Liver (tissue), 9 donors: ENCODE results near the gene LYRM1. TPM values are rescaled to one million over a fixed set of nuclear protein-coding genes. Genes with fewer than 3 reads are reported as not detected.

Experiments
- DNase-seq: peaks from one replicate; pipeline ENCODE4 v3.0.0-alpha.2; 2017; ENCODE audit warnings: low spot score
- H3K27ac ChIP-seq, 2 donors: one replicate each; pipeline ENCODE4 v1.7.0; 2013; ENCODE audit warnings: inconsistent platforms in 2 of 2, low read length in 2 of 2, control low read depth in 1 of 2, low read depth in 1 of 2, mild to moderate bottlenecking in 1 of 2
- H3K27me3 ChIP-seq, 4 donors: one replicate each; pipeline versions ENCODE4 v1.6.1 to v1.7.0; 2013; ENCODE audit warnings: low read length in 3 of 4, inconsistent platforms in 1 of 4, mild to moderate bottlenecking in 1 of 4, moderate library complexity in 1 of 4; ENCODE audit not compliant: control insufficient read depth in 4 of 4, insufficient read depth in 4 of 4
- H3K36me3 ChIP-seq, 4 donors: one replicate each; pipeline versions ENCODE4 v1.6.1 to v1.7.0; 2013; ENCODE audit warnings: low read length in 3 of 4, mild to moderate bottlenecking in 3 of 4, low read depth in 1 of 4, moderate library complexity in 1 of 4; ENCODE audit not compliant: control insufficient read depth in 4 of 4, insufficient read depth in 3 of 4
- H3K4me1 ChIP-seq, 4 donors: one replicate each; pipeline versions ENCODE4 v1.6.1 to v1.7.0; 2013; ENCODE audit warnings: low read length in 3 of 4, mild to moderate bottlenecking in 3 of 4, moderate library complexity in 1 of 4; ENCODE audit not compliant: control insufficient read depth in 4 of 4, insufficient read depth in 4 of 4
- H3K4me3 ChIP-seq, 3 donors: one replicate each; pipeline versions ENCODE4 v1.6.1 to v1.7.0; 2013; ENCODE audit warnings: low read length in 3 of 3, control low read depth in 1 of 3, low read depth in 1 of 3, mild to moderate bottlenecking in 1 of 3
- H3K9ac ChIP-seq, 2 donors: one replicate each; pipeline ENCODE4 v1.7.0; 2013; ENCODE audit warnings: low read length in 2 of 2, mild to moderate bottlenecking in 2 of 2, moderate library complexity in 2 of 2, control low read depth in 1 of 2, low read depth in 1 of 2
- H3K9me3 ChIP-seq, 4 donors: one replicate each; pipeline versions ENCODE4 v1.6.1 to v1.7.0; 2013; ENCODE audit warnings: low read length in 3 of 4; ENCODE audit not compliant: control insufficient read depth in 4 of 4
- ATF3 ChIP-seq: IDR thresholded peaks from 2 replicates; pipeline ENCODE4 v1.6.1; 2016; ENCODE audit warnings: antibody characterized with exemption
- CTCF ChIP-seq: fragments of 150-350 bp; IDR thresholded peaks from 2 replicates; pipeline ENCODE4 v1.5.1; 2017; ENCODE audit warnings: improper control_type of control experiment, low read depth, low read length; ENCODE audit not compliant: missing input control
- EGR1 ChIP-seq, 2 donors: IDR thresholded peaks; 2 replicates each; pipeline ENCODE4 v1.6.1; 2016 to 2018; ENCODE audit warnings: antibody characterized with exemption in 2 of 2, low read depth in 2 of 2
- FOXA1 ChIP-seq: IDR thresholded peaks from 2 replicates; pipeline ENCODE4 v1.6.1; 2016; ENCODE audit warnings: antibody characterized with exemption
- FOXA2 ChIP-seq: IDR thresholded peaks from 2 replicates; pipeline ENCODE4 v1.6.1; 2016; ENCODE audit warnings: antibody characterized with exemption
- GABPA ChIP-seq, 2 donors: IDR thresholded peaks in 1 of 2; conservative IDR thresholded peaks in 1 of 2; 2 replicates each; pipeline ENCODE4 v1.6.1; 2016; ENCODE audit warnings: antibody characterized with exemption in 2 of 2, mild to moderate bottlenecking in 1 of 2, moderate library complexity in 1 of 2
- HNF4A ChIP-seq, 2 donors: conservative IDR thresholded peaks; 2 replicates each; pipeline ENCODE4 v1.6.1; 2016; ENCODE audit warnings: antibody characterized with exemption in 2 of 2, mild to moderate bottlenecking in 2 of 2
- HNF4G ChIP-seq: IDR thresholded peaks from 2 replicates; pipeline ENCODE4 v1.6.1; 2016; ENCODE audit warnings: antibody characterized with exemption
- JUND ChIP-seq, 2 donors: IDR thresholded peaks; 2 replicates each; pipeline ENCODE4 v1.6.1; 2016; ENCODE audit warnings: antibody characterized with exemption in 2 of 2
- MAX ChIP-seq: IDR thresholded peaks from 2 replicates; pipeline ENCODE4 v1.6.1; 2016; ENCODE audit warnings: antibody characterized with exemption
- NR2F2 ChIP-seq: IDR thresholded peaks from 2 replicates; pipeline ENCODE4 v1.6.1; 2016; ENCODE audit warnings: antibody characterized with exemption
- RAD21 ChIP-seq, 2 donors: IDR thresholded peaks; 2 replicates each; pipeline ENCODE4 v1.6.1; 2016; ENCODE audit warnings: antibody characterized with exemption in 2 of 2, mild to moderate bottlenecking in 2 of 2
- REST ChIP-seq: IDR thresholded peaks from 2 replicates; pipeline ENCODE4 v1.6.1; 2016; ENCODE audit warnings: antibody characterized with exemption, mild to moderate bottlenecking
- RXRA ChIP-seq, 2 donors: IDR thresholded peaks; 2 replicates each; pipeline ENCODE4 v1.6.1; 2017 to 2018; ENCODE audit warnings: antibody characterized with exemption in 2 of 2, mild to moderate bottlenecking in 1 of 2
- SP1 ChIP-seq: IDR thresholded peaks from 2 replicates; pipeline ENCODE4 v1.6.1; 2018; ENCODE audit warnings: antibody characterized with exemption, mild to moderate bottlenecking
- TAF1 ChIP-seq: conservative IDR thresholded peaks from 2 replicates; pipeline ENCODE4 v1.6.1; 2016; ENCODE audit warnings: antibody characterized with exemption, mild to moderate bottlenecking
- YY1 ChIP-seq: IDR thresholded peaks from 2 replicates; pipeline ENCODE4 v1.6.1; 2016; ENCODE audit warnings: antibody characterized with exemption, mild to moderate bottlenecking
- ZBTB33 ChIP-seq: IDR thresholded peaks from 2 replicates; pipeline ENCODE4 v1.6.1; 2016; ENCODE audit warnings: antibody characterized with exemption
- WGBS: extraction: QIAGEN DNeasy Blood & Tissue Kit; methylation state at CpG from one replicate; pipeline ENCODE4 v1.1.7; 2013; 5-methylcytosine and 5-hydroxymethylcytosine counted together
- polyA plus RNA-seq, 2 donors: library from polyadenylated mRNA; stranded (reverse) in 1 of 2; unstranded in 1 of 2; fragments of 200-250 nt in 1 of 2; fragments of >200 nt in 1 of 2; fragmentation: Nextera tagmentation in 1 of 2; extraction: Ambion mirVana in 1 of 2; gene quantifications; one replicate each; pipeline versions ENCODE4 v1.2.1 to v1.2.3, GENCODE V29; 2013 to 2015
- total RNA-seq, 2 donors: library from RNA; depleted of rRNA; stranded (reverse); fragments of >200 nt; gene quantifications; one replicate each; pipeline ENCODE4 v1.2.3, GENCODE V29; 2014
- donor health status: healthy.
- donor health status: healthy.
- donor health status: healthy.
- donor health status: healthy.
- donor health status: healthy.

LYRM1 gene
- total and polyA plus RNA-seq, 4 donors: 33.2 to 57.3 (median 50.8) TPM

GRCh38 chr16:20903116-20903898, 2.7 kb downstream of the LYRM1 start:
- Histone ChIP-seq H3K9ac (no peak overlapping the region), H3K27ac (peak overlapping the region; percentile 48 to 62), H3K4me1 (peaks cover 6 to 31% (median 20%) of the 10 kb centered on the region in 4 donors), H3K9me3 (no peaks in the 10 kb centered on the region), H3K4me3 (no peak overlapping the region), H3K27me3 (no peaks in the 10 kb centered on the region), H3K36me3 (peaks cover 0 to 5% (median 0%) of the 10 kb centered on the region in 4 donors)
- DNase-seq: no peak
- TF ChIP-seq RAD21 (IDR thresholded peaks at IDR 0.05) (no peak), ZBTB33 (no peak), SP1 (no peak), TAF1 (no peak), GABPA (IDR thresholded peaks at IDR 0.05 in 1 of 2, conservative IDR thresholded peaks at IDR 0.05 in 1 of 2) (no peak), YY1 (no peak), HNF4G (no peak), HNF4A (conservative IDR thresholded peaks at IDR 0.05) (no peak), EGR1 (IDR thresholded peaks at IDR 0.05; ENCODE audit: low read depth in 2 of 2) (no peak), REST (no peak), NR2F2 (no peak), ATF3 (no peak), FOXA2 (no peak), MAX (no peak), CTCF (no peak), JUND (IDR thresholded peaks at IDR 0.05) (no peak), FOXA1 (no peak), RXRA (IDR thresholded peaks at IDR 0.05) (no peak)
- 93% methylated on average over 5 of the region's 5 CpGs for WGBS
